ENCODE measurements around the gene EPHA1. TPM values are rescaled to one million over a fixed set of nuclear protein-coding genes. Genes with fewer than 3 reads are reported as not detected.

EPHA1 gene
- total and polyA plus RNA-seq, 2 donors (not counting 1 experiment from before 2014, with no cell fraction given): 0.39 to 0.49 TPM

DNA sequence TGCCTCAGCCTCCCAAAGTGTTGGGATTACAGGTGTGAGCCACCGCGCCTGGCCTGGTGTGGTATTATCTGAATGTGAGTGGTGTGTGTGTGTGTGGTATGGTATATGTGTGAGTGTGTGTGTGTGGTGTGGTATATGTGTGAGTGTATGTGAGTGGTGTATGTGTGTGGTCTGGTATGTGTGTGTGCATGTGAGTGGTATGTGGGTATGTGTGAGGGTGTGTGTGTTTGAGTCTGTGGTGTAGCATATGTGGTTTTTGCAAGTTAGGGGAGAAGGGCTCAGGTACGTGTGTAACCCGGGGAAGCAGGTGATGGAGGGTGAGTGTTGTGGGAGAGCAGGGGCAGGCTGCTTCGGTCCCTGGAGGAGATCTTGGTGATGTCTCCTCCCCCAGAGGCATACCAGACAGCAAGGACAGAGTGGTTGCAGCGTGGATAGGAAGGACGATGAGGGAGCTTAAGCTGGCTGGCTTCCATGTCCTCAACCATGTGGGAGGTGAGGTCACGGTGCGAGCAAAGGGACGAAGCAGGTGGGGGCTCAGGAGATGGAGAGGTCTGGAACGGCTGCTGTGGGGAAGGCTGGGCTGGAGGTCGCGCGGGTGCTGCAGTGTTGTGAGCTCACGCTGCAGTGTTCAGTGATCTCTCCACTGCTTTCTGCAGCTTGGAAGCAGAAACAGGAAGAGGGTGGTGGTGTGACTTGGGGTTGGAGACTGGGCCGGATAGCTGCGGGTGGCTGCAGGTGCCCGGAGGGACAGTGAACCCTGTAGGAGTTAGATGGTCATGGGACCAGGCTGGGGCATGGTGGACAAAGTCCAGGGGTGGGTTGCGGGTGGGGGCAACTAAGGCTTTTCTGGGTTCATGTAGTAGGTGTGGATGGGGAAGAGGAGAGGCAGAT, 22.5 kb downstream of the EPHA1 start:
- peak overlapping the region; percentile 59 for H3K4me2 ChIP-seq (replicated peaks; ENCODE audit: low read depth, low read length, poor library complexity, severe bottlenecking)
- H3K79me2 ChIP-seq (ENCODE audit: control insufficient read depth, insufficient read depth, low read length): peaks cover 4% of the 10 kb centered on the region
- peak overlapping the region; percentile 54 for H2AFZ ChIP-seq (ENCODE audit: insufficient read depth, low read depth, low read length, poor library complexity, severe bottlenecking)
- intact Hi-C loops (cut with micrococcal nuclease): no loop called here
- H3K27ac ChIP-seq (ENCODE audit: low read length in 2 of 2): no peak overlapping the region
- ChIA-PET POLR2A (no interaction called here), CTCF (interaction anchor here (0.7 to 1.3 kb wide), 4 partner anchors 91 to 285 kb away, joined by 3 to 6 read pairs (median 5); no protein-coding TSS in a partner anchor)
- 16% methylated on average over 19 of the region's 19 CpGs for WGBS (ENCODE audit: insufficient coverage)
- peaks cover 0 to 13% of the 10 kb centered on the region in 2 experiments for H3K36me3 ChIP-seq (replicated peaks in 1 of 2; ENCODE audit: control extremely low read depth in 1 of 2, control insufficient read depth in 1 of 2, extremely low read depth in 1 of 2, insufficient read depth in 2 of 2, low read length in 1 of 2)
- H4K20me1 ChIP-seq (ENCODE audit: control insufficient read depth, insufficient read depth, low read length, poor library complexity, severe bottlenecking): no peaks in the 10 kb centered on the region
- H3K4me3 ChIP-seq (ENCODE audit: control extremely low read depth in 1 of 5, extremely low read depth in 1 of 5, insufficient read depth in 1 of 5, low read depth in 2 of 5, low read length in 4 of 5): no peak overlapping the region
- H3K9me3 ChIP-seq (ENCODE audit: control extremely low read depth in 1 of 3, control insufficient read depth in 2 of 3, insufficient read depth in 1 of 3, low read length in 2 of 3): no peaks in the 10 kb centered on the region
- H3K27ac Mint-ChIP-seq: no peak overlapping the region
- peaks cover 34 to 50% of the 10 kb centered on the region in 2 donors for H3K4me1 ChIP-seq (ENCODE audit: control insufficient read depth in 2 of 2, insufficient read depth in 2 of 2, low read length in 2 of 2)
- H3K4me1 Mint-ChIP-seq: peaks cover 2% of the 10 kb centered on the region
- H3K27me3 Mint-ChIP-seq: no peaks in the 10 kb centered on the region
- DNase-seq: peak; percentile 36
- no peak for ATAC-seq (ENCODE audit: low read depth)
- no peak for TF ChIP-seq EZH2 (IDR thresholded peaks at IDR 0.05; ENCODE audit: borderline replicate concordance, insufficient read depth, low read depth, low read length, poor library complexity, severe bottlenecking)
- no peak for TF ChIP-seq CTCF (IDR thresholded peaks at IDR 0.05)
- no peak overlapping the region for H3K9ac ChIP-seq (ENCODE audit: low read length)
- H3K4me3 Mint-ChIP-seq: no peak overlapping the region
- H3K27me3 ChIP-seq (replicated peaks in 1 of 4; ENCODE audit: control extremely low read depth in 1 of 4, control insufficient read depth in 3 of 4, insufficient read depth in 4 of 4, low read length in 3 of 4): no peaks in the 10 kb centered on the region
- H3K9me3 Mint-ChIP-seq (ENCODE audit: insufficient read depth): no peaks in the 10 kb centered on the region
